ENCODE results near the gene LCLAT1.

Gene LCLAT1

DNA sequence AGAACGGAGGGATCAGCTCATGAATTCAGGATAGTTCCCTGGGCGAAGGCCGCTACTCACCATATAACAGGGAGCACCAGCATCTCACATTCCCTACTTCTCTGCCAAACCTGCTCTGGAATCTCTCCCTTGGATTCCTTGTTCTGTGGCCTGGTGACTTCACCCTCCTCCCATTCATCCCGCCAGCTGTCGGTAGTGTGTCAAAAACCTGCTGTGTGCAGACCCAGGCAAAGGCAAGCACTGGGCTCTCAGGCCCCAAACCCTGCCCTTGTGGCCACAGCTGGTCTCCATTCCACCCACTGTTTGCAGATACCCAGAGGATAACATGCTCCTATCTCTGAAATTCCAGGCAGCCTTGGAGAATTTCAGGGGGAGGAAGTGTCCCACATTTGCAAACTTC lies 208.6 kb downstream of the LCLAT1 start:
- Histone ChIP-seq H2AFZ (ENCODE audit: low read depth, low read length, severe bottlenecking) (no peak overlapping the region), H3K4me2 (ENCODE audit: low read depth, low read length, poor library complexity, severe bottlenecking) (no peak overlapping the region), H3K79me2 (ENCODE audit: insufficient read depth, low read length) (no peaks in the 10 kb centered on the region), H3K4me3 (ENCODE audit: insufficient read depth, low read length, poor library complexity, severe bottlenecking) (no peak overlapping the region), H3K9ac (ENCODE audit: low read length) (no peak overlapping the region), H3K27ac (ENCODE audit: low read depth, low read length) (no peak overlapping the region), H3K9me3 (ENCODE audit: insufficient read depth, low read length) (no peaks in the 10 kb centered on the region), H4K20me1 (ENCODE audit: low read depth, low read length) (no peaks in the 10 kb centered on the region), H3K27me3 (ENCODE audit: low read length) (no peaks in the 10 kb centered on the region), H3K36me3 (ENCODE audit: low read length) (no peaks in the 10 kb centered on the region), H3K9me2 (replicated peaks; ENCODE audit: insufficient read depth, low read length) (no peaks in the 10 kb centered on the region), H3F3A (ENCODE audit: insufficient read depth) (no peaks in the 10 kb centered on the region)
- TF ChIP-seq CTCF (IDR thresholded peaks at IDR 0.05; ENCODE audit: insufficient read depth, low read length, poor library complexity, severe bottlenecking) = no peak

- Histone ChIP-seq H3K9me2 (replicated peaks; ENCODE audit: insufficient read depth, low read length) (no peaks in the 10 kb centered on the region), H3K36me3 (ENCODE audit: low read length) (no peaks in the 10 kb centered on the region), H3K27me3 (ENCODE audit: low read length) (no peaks in the 10 kb centered on the region), H3K9ac (ENCODE audit: low read length) (no peak overlapping the region), H2AFZ (ENCODE audit: low read depth, low read length, severe bottlenecking) (no peak overlapping the region), H3K9me3 (ENCODE audit: insufficient read depth, low read length) (no peaks in the 10 kb centered on the region), H3K4me3 (ENCODE audit: insufficient read depth, low read length, poor library complexity, severe bottlenecking) (no peak overlapping the region), H3K27ac (ENCODE audit: low read depth, low read length) (no peak overlapping the region), H3F3A (ENCODE audit: insufficient read depth) (no peaks in the 10 kb centered on the region), H3K4me2 (ENCODE audit: low read depth, low read length, poor library complexity, severe bottlenecking) (no peak overlapping the region), H3K79me2 (ENCODE audit: insufficient read depth, low read length) (no peaks in the 10 kb centered on the region), H4K20me1 (ENCODE audit: low read depth, low read length) (no peaks in the 10 kb centered on the region)
- TF ChIP-seq CTCF (IDR thresholded peaks at IDR 0.05; ENCODE audit: insufficient read depth, low read length, poor library complexity, severe bottlenecking) (no peak), EZH2phosphoT487 (conservative IDR thresholded peaks at IDR 0.05; ENCODE audit: low read length) (no peak)
These were observed 209.0 kb downstream of the LCLAT1 start for GRCh38 chr2:30656079-30656478.

DNA sequence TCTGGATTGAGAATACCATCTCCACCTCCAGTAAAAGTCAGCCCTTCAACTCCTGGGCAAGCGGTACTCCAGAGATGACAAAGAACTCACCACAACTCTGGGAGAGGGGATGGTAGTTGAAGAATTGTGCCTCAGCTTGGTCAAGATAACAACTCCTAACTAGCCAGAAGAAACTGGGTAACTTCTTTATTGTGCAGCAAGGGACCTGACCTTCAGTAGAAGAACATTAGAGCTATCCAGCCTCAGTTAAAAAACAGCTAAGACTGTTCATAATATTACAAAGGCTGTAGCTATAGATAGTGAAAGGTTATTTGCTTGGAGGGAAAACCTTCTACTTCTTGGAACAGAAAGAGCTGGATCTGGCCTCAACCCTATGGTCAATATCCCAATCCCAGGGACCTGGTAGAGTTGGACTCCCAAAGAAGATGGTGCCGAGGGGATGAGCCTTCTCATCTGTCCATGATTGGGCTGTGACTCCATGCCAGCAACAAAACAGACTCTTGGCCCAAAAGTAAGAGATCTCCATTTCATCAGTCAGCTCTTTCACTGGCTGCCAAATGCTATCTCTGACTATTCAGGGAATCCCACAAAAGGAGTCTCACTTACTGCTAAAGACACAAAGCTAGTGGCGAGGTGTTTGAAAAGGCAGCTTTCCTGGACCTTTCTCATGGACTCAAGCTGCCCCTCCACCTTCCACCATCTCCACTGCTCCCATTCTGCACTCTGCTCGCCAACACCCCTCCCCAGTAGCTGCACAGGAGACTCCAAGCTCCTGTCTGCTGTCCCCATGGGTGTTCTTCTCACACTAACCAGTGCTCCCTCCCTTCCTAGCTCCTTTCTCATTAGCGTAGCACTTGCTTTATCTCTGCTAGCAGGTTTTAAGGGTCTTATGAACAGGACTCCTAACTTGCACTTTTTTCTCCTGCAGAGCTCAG lies 214.4 kb downstream of the LCLAT1 start:
- no peaks in the 10 kb centered on the region for H3K27me3 ChIP-seq (ENCODE audit: low read length)
- H2AFZ ChIP-seq (ENCODE audit: low read depth, low read length, severe bottlenecking) = no peak overlapping the region
- H3K4me3 ChIP-seq (ENCODE audit: insufficient read depth, low read length, poor library complexity, severe bottlenecking) = no peak overlapping the region
- H4K20me1 ChIP-seq (ENCODE audit: low read depth, low read length) = no peaks in the 10 kb centered on the region
- TF ChIP-seq EZH2phosphoT487 (conservative IDR thresholded peaks at IDR 0.05; ENCODE audit: low read length) (no peak), CTCF (IDR thresholded peaks at IDR 0.05; ENCODE audit: insufficient read depth, low read length, poor library complexity, severe bottlenecking) (no peak)
- no peak overlapping the region for H3K27ac ChIP-seq (ENCODE audit: low read depth, low read length)
- H3K4me2 ChIP-seq (ENCODE audit: low read depth, low read length, poor library complexity, severe bottlenecking) = no peak overlapping the region
- no peaks in the 10 kb centered on the region; the same call in 1 of the 2 replicates for H3K36me3 ChIP-seq (ENCODE audit: low read length)
- H3K79me2 ChIP-seq (ENCODE audit: insufficient read depth, low read length) = no peaks in the 10 kb centered on the region
- H3K9me3 ChIP-seq (ENCODE audit: insufficient read depth, low read length) = peaks cover 9% of the 10 kb centered on the region; the same call in 1 of the 2 replicates
- no peaks in the 10 kb centered on the region for H3F3A ChIP-seq (ENCODE audit: insufficient read depth)
- no peaks in the 10 kb centered on the region for H3K9me2 ChIP-seq (replicated peaks; ENCODE audit: insufficient read depth, low read length)
- H3K9ac ChIP-seq (ENCODE audit: low read length) = no peak overlapping the region
